Measurements from ENCODE around the gene DCUN1D1.

Gene DCUN1D1

GRCh38 chr3:182989566-182989965 lies 9.2 kb upstream of the DCUN1D1 start:
- H3K79me2 ChIP-seq (ENCODE audit: insufficient read depth, low read depth): no peaks in the 10 kb centered on the region
- TF ChIP-seq CTCF (conservative IDR thresholded peaks at IDR 0.05; ENCODE audit: low read depth, low read length): no peak
- no peak overlapping the region for H3K4me3 ChIP-seq (IDR thresholded peaks at IDR 0.05; ENCODE audit: insufficient read depth, low read depth, low read length)
- no peaks in the 10 kb centered on the region for H3K36me3 ChIP-seq (ENCODE audit: insufficient read depth)
- H3K4me2 ChIP-seq: no peak overlapping the region
- H3K27me3 ChIP-seq (ENCODE audit: insufficient read depth, low read depth): no peaks in the 10 kb centered on the region
- no peak overlapping the region for H3K9ac ChIP-seq
- H4K20me1 ChIP-seq (ENCODE audit: insufficient read depth): no peaks in the 10 kb centered on the region
- H3K27ac ChIP-seq: no peak overlapping the region
- H3K4me1 ChIP-seq (ENCODE audit: low read depth, poor library complexity, severe bottlenecking): no peaks in the 10 kb centered on the region
- no peak overlapping the region for H2AFZ ChIP-seq (ENCODE audit: low read depth)

- Histone ChIP-seq H3K27me3 (ENCODE audit: insufficient read depth, low read depth) (no peaks in the 10 kb centered on the region), H3K27ac (no peak overlapping the region), H3K4me3 (IDR thresholded peaks at IDR 0.05; ENCODE audit: insufficient read depth, low read depth, low read length) (no peak overlapping the region), H4K20me1 (ENCODE audit: insufficient read depth) (no peaks in the 10 kb centered on the region), H3K79me2 (ENCODE audit: insufficient read depth, low read depth) (no peaks in the 10 kb centered on the region), H2AFZ (ENCODE audit: low read depth) (no peak overlapping the region), H3K4me1 (ENCODE audit: low read depth, poor library complexity, severe bottlenecking) (peaks cover 2% of the 10 kb centered on the region), H3K9ac (no peak overlapping the region), H3K36me3 (ENCODE audit: insufficient read depth) (no peaks in the 10 kb centered on the region), H3K4me2 (no peak overlapping the region)
- no peak for TF ChIP-seq CTCF (conservative IDR thresholded peaks at IDR 0.05; ENCODE audit: low read depth, low read length)
These were observed 5.7 kb upstream of the DCUN1D1 start for GRCh38 chr3:182986021-182986420.

GRCh38 chr3:182983876-182984275 lies 3.5 kb upstream of the DCUN1D1 start:
- no peak for TF ChIP-seq CTCF (conservative IDR thresholded peaks at IDR 0.05; ENCODE audit: low read depth, low read length)
- H4K20me1 ChIP-seq (ENCODE audit: insufficient read depth): no peaks in the 10 kb centered on the region
- no peak overlapping the region for H3K27ac ChIP-seq
- no peak overlapping the region for H3K4me2 ChIP-seq
- no peaks in the 10 kb centered on the region for H3K36me3 ChIP-seq (ENCODE audit: insufficient read depth)
- no peak overlapping the region for H3K9ac ChIP-seq
- peaks cover 9% of the 10 kb centered on the region for H3K79me2 ChIP-seq (ENCODE audit: insufficient read depth, low read depth)
- H2AFZ ChIP-seq (ENCODE audit: low read depth): no peak overlapping the region
- no peak overlapping the region for H3K4me3 ChIP-seq (IDR thresholded peaks at IDR 0.05; ENCODE audit: insufficient read depth, low read depth, low read length)
- H3K4me1 ChIP-seq (ENCODE audit: low read depth, poor library complexity, severe bottlenecking): peaks cover 7% of the 10 kb centered on the region
- H3K27me3 ChIP-seq (ENCODE audit: insufficient read depth, low read depth): no peaks in the 10 kb centered on the region

GRCh38 chr3:182981038-182981380 lies 671 bp upstream of the DCUN1D1 start:
- H4K20me1 ChIP-seq (ENCODE audit: insufficient read depth): no peaks in the 10 kb centered on the region
- peaks cover 20% of the 10 kb centered on the region for H3K4me1 ChIP-seq (ENCODE audit: low read depth, poor library complexity, severe bottlenecking)
- no peak for TF ChIP-seq CTCF (conservative IDR thresholded peaks at IDR 0.05; ENCODE audit: low read depth, low read length)
- H3K27ac ChIP-seq: no peak overlapping the region
- H2AFZ ChIP-seq (ENCODE audit: low read depth): peak overlapping the region; percentile 82; the same call in 1 of the 2 replicates
- H3K9ac ChIP-seq: peak overlapping the region; percentile 46; the same call in 1 of the 2 replicates
- H3K27me3 ChIP-seq (ENCODE audit: insufficient read depth, low read depth): no peaks in the 10 kb centered on the region
- no peak overlapping the region for H3K4me3 ChIP-seq (IDR thresholded peaks at IDR 0.05; ENCODE audit: insufficient read depth, low read depth, low read length)
- no peaks in the 10 kb centered on the region for H3K36me3 ChIP-seq (ENCODE audit: insufficient read depth)
- peak overlapping the region; percentile 68 for H3K4me2 ChIP-seq
- H3K79me2 ChIP-seq (ENCODE audit: insufficient read depth, low read depth): peaks cover 38% of the 10 kb centered on the region

Data from KMS-11 (cell line).